HG03097 (cell line): ENCODE measurements around the gene TRAF6.

ENCODE experiments used
- ATAC-seq: cut with Tn5 transposase; IDR thresholded peaks from one replicate; pipeline ENCODE4 v1.9.1; 2021; ENCODE audit not compliant: unreplicated experiment, low FRiP score

The TRAF6 gene

DNA sequence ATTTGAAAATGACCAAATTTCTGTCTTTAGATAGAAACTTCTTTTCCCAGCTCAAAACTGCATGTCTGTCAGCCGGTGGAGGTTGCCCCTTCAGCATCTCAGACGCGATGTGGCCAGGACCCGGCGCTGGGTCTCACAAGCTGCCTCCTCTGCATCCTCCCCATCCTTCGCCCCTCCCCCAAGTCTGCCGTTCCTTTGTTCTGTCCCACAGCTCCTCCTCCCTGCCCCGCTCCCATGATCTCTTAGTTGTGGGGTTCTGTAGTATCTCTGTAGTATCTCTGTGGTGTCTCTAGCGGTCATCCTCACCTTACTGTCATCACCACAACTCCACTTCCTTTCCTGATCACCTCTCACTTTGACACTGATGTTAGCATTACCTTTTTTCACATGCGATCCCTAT, 49.9 kb downstream of the TRAF6 start:
- ATAC-seq = no peak

DNA sequence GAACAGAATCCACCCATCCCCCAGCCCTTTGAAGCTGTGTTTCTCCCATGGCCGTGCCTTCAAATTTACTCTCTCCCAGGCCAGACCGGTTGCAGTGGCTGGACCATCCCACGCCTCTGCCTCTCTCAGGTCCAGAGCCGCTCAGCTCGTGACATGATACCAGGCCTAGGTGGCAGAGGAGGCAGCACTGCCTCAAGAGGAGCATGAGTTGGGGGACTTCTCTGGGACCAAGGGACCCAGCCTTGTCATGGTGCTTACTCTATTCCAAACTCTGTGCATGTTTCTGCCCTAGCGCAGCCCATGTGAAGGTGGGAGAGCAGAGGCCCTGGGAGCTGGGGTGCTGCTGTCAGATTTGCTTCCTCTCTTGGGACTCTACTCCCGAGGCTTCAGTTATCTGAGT, 51.0 kb downstream of the TRAF6 start:
- no peak for ATAC-seq

DNA sequence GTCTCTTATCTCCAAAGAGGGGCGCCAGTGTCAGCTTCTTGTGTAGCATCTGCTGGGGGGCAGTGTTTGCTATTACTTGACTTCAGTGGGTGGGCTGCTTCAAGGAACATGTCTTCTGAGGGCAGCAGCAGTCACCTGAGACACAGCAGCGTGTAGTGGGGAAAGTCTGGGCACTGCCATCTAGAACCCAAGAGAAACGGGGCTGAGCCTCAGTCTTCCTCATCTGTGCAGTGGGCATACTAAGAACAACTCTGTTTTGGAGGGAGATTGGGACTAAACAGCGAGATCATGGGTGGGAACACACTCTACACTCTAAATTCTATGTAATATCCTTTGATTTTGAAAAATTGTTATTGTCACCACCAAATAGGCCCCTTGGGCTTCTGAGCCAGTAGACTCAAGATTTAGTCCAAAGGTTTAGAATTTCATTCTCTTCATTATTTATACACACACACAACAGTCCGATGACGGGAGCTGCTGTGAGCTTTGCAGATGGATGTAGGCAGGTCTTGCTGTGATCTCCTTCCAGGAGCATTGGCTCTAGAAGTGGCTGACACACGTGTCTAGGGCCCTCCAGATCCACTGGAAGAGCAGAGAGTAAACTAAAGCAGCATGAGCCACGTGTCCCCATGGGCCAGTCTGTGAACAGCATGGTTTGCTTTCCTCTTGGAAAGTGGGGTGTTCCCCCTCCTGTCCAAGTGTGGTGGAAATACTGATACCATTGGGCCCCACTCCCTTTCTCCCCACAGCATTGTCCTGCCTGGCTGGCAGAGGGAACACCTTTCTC, 51.8 kb downstream of the TRAF6 start:
- ATAC-seq = no peak

DNA sequence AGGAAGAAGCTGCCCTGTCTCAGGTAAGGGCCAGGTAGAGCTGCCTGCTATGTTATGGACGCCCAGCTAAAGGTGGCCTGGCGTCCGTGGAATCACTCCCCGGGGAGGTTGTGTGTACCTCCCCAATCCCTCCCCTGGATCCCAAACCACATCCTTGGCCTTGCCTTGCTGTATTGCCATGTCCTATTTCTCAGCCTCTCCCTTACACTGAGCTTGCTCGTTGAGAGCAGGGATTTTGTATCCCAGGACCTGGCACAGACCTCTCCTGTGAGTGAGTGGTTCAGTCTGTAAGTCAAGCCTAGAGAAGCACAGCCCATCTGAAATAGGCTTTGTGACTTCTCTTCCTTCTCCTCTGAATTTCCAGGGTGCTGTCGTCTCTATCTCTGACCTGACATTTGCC, 53.9 kb downstream of the TRAF6 start:
- ATAC-seq = no peak

DNA sequence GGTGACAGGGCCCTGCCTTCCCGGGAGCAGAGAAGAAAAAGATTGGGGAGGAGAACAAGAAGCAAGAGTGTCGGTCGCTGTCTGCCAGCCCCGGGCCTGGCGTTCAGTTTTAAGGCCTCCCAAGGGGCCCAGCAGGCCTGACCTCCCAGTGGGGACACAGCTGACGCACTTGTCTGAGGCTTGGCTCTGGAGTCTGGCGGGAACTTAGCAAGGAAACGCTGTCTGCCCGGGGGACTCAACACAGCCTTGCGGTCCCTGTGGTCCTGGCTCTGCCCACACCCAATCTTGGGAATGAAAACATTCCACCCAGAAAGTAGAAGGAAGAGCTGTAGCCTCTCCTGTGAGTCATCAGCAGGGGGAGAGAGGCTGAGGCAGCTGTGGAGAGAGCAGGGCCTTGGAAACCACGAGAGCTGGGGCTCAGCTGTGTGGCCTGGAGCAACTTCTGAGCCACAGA, 54.4 kb downstream of the TRAF6 start:
- no peak for ATAC-seq

DNA sequence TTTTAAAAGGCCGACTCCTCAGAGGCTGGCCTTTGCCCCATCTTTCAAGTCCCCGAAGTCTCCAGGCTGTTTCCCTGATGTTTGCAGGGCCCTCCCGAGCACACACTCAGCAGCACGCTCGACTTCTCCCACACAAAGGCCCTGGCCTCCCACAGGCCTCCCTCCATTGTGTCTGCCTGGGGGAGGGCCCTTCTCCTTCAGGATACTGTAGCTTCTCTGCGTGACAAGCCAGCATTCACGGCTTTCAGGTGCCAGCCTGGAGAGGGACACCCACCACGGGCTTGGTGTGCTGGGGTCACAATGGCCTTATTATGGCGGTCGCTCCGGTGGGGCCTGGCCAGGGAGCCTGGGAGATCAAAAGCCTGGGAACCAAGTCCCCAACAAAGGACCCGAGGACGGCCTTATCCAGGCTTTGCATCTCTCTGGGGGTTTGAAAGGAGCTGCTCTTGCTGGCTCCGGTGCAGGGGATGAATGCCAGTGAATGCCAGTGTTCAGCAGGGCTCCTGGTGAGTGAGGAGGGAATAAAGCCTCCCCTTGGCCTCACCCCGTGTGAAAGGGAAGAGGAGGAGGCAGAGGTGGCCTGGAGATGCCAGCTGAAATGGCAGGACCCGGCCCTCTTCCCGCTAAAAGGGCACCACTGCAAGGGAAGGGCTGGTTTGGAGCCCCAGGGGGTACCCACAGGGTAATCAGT, 55.0 kb downstream of the TRAF6 start:
- no peak for ATAC-seq

DNA sequence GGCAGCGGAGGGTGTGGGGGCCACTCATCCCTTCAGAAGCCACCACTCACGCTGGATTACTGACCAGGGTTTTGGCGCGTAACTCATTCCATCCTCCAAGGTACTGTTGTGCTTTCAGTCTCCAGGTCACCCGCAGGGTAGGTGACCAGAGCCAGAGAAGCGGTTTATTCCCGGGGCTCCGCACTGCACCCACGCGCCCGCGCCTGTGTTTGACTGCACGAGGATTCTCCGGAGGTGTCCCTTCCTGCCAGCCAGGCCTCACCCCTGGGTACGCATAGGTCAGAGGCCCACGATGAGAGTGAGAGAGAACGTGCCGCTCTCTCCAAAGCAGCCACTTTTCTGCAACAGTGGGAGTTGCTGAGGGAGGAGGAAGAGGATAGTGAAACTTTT, 55.5 kb downstream of the TRAF6 start:
- no peak for ATAC-seq

DNA sequence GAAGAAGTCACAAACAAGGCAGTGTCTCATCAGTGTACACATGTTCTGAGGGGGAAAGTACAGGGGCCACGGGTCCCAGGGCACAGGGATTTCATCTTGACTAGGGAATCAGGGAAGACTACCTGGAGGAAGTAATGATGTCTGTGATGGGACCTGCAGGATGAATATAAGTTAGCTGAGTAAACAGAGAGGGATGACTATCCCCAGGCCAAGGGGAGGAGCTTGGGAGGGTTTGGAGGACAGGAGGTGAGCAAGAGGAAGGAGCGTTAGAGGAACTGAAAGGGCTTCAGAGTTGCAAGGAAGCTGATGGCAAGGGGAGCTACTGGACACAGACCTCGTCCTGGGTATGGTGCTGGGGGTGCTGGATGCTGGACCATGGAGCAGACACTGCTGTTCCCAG, 56.4 kb downstream of the TRAF6 start:
- no peak for ATAC-seq

DNA sequence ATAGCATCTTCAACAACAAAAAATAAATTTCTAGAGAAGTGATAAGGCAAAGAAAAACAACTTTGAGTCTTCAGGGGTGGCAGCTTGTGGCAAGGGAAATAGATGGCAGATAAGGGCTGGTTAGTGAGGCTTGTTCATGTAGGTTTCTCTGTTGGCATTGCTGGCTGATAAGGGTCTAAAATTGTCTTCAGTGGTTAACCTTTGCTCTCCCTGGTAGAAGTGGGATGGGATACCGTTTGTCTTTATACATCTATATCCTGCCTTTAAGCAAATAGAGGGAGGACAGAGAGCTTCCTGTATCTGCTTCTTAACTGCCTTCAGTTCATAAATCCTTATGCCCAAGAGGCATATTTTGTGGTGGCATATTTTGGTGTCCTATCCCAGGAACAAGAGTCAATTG, 57.1 kb downstream of the TRAF6 start:
- ATAC-seq = no peak

DNA sequence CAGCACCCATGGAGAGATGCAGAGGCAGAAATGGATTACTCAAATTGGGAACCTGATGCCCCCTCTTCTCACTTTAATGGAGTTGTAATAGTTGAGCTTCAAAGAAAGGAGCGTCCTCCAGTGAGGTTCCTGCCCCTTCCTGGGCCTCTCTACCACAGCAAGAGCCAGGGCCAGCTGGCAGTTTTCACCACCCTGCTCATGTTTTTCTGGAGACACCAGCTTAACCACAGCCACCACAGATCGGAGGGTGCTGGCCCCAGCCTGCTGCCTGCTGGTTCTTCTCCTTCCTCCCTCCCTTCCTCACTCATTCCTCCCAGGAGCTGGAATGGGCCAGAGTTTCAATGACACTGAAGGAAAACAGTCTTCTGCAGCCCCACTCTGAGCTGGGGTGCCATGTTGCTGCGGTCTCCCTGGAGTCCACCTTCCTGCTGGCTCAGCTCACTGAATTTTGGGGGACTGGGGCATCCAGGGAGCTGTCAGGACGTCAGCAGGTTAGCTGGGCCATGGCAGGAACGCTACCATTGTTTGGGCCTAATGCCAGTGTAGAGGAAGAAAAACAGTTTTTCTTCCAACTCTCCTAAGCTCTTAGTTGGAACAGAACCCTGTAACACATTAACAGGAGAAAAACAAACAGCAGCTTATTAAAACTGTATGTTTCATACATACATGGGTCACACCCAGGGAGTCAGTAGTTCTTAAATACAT, 57.7 kb downstream of the TRAF6 start:
- no peak for ATAC-seq

DNA sequence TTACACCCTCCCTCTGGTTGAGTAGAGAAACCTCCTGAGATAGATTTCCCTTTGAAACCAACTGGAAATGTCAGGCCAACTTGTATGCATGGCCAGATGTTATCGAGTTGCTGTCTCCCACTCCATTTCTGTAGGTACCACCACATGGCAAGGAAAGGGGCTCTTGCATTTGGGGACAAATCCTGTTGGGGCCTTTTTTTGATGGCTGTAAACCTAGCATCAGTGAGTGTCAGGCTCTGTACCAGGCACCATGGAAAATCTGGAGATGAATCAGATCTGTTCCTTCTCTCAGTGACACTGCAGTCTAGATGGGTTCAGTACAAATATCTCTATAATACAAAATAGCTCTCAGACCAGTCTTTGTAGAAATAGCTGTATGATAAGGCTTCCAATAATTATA, 58.4 kb downstream of the TRAF6 start:
- ATAC-seq = no peak

DNA sequence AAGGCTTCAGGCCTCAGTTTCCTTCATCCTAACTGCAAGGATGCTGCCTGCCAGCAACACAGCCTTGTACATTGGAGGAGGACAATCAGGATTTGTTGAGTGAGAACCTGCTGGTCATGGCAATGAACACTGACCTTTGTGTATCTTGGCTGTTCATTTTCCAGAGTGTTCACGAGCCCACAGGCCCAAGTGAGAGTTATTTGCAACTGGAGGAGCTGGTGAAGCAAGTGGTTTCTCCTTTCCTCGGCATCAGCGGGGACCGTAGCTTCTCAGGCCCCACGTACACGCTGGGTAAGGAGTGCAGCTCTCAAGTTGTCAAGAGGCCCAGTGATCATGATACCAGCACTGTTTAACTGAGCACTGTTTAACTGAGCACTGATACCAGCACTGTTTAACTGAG, 59.0 kb downstream of the TRAF6 start:
- no peak for ATAC-seq

DNA sequence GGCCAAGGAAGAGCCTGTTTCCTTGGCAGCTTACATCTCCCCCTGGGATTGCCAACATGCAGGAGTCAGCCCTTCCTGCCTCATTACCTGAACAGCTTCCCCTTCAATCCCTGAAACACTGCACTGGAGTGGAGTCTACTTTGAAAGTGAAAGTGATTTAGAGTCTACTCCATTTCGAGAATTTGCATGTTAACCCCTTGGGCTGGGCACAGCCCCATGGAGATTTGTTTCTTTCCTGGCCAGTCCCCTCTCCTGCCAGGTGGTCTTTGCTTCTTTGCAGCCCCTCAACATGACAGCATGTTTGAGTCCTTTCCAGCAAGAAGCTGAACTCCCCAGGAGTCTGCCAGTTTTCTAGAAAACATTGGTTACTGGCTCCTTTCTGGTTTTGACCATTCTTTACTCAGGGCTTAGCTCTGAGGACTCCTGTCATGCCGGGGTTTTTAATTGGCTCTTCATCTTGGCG, 59.9 kb downstream of the TRAF6 start:
- ATAC-seq = no peak

DNA sequence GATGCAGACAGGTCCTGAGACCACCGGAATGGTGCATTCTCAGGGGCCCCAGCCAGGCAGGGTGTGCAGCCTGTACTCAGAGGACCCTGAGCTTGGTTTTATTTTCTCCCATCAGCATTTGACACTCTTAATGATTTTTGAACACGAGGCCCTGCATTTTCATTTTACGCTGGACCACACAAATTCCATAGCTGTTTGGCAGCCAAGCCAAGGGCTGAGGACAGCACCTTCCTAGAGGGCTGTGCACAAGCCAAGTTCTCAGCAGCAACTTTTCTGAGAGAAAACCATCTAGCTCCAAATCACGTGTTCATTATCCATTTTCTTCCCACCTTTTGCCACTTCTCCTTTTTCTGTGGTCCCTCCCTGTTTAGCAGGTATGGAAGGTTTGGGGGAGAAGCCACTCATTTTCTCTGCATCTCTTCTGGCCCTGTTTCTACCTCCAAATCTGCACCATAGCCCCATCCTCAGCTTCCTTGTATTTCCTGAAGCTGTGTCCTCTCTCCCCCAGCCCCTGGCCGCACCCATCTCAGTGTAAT, 60.4 kb downstream of the TRAF6 start:
- no peak for ATAC-seq

DNA sequence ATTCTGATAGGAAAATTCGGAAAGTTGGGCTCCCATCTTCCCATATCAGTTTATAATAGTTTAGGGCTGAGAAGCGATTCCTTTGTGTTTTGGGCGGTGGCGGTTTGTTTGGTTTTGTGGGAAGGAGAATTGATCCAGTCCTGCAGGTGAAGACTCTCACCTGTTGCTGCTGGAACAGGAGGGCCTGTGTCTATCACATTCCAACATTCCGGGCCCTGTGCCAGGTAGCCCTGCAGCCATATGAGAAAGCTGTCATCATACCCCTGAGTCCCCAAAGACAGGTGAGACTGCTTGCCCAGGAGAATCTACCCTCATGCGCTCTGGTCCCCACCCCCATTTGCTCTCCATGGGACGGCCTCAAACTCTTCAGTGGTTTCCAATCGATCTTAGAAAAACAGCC, 62.1 kb downstream of the TRAF6 start:
- ATAC-seq = no peak

DNA sequence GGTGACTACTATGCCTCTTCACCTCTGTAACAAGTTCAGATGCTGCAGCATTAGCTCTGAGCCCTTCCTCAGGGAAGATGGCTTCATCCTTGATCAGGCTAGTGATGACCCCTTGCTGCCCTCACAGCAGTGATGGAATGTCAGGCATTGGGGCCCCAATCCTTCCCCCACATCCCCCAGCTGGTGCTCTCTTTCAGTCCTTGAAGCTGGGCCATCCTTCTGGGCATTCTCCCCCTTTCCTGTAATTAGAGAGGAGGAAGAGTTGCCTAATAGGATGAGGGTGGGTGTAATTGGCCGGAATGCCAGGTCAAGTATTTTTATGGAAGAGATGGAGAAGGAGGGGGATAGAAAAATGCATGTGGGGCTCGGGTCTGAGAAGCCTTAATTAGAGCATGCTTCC, 62.6 kb downstream of the TRAF6 start:
- no peak for ATAC-seq

DNA sequence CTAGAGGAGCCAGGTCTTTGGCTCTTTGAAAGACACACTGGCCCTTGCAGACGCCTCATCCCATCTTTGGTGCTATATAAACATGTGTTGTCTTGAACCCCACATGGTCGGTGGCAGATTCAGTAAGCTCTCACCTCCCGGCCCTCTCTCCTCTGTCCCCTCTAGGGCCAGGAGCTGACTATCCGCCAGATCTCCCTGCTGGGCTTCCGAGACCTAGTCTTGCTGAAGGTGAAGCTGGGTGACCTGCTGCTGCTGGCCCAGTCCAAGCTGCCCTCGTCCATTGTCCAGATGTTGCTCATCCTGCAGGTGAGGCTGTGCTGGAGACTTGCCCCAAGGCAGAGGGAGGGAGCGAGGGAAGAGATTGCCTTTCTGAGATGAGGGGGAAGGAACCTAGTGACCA, 63.9 kb downstream of the TRAF6 start:
- ATAC-seq = no peak

DNA sequence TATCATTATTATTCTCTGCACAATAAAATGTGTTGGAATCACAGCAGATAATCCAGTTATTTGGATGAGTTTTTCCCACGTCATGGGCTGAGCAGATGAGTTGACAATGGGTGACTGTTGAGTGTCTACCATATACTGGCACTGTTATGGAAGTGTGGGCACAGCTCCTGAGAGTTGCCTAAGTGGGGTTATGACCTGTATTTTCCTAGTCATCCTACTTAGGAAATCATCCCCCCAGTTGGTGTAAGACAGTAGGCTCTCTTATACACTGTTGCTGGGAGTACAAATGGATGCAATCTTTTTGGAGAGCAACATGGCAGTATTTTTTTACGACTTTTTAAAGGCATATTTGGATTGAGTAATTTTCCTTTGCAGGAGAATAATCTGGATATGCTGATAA, 66.4 kb downstream of the TRAF6 start:
- no peak for ATAC-seq

DNA sequence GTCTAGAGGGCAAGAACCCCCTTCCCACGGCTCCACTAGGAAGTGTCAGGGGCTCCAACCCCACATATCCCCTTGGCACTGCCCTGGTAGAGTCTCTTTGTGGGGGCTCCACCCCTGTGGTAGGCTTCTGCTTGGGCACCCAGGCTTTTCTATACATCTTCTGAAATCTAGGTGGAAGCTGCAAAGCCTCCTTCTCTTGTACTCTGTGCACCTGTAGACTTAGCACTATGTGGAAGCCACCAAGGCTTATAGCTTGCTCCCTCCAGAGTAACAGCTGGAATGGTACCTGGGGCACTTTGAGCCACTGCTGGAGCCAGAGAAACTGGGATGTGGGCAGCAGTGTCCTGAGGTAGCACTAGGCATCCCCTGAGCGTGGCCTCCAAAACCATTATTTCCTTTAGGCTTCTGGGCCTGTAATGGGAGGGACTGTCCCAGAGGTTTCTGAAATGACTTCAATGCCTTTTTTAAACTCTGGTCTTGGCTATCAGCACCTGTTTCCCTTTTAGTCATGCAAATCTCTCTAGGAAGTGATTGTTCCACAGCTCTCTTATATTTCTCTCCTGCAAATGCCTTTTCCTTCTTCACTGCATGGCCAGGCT, 68.4 kb downstream of the TRAF6 start:
- ATAC-seq = peak; percentile 61

DNA sequence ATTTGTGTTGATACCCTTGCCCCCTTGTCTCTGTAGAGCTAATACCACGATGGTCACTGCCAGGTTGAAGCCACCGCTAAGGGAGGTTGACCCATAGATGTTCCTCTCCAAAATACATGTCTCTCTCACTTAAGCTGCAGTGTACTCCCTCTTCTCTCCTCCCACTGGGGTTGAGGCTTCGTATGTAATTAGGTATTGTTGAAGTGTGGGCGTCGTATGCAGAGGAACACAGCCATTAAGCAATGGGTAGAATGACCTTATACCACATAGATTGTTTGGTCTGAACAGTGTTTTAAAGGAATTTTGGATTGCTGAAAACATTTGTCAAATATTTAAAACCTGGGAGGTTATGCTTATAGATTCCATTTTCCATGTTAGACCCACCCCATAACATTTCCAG, 71.9 kb downstream of the TRAF6 start:
- no peak for ATAC-seq

DNA sequence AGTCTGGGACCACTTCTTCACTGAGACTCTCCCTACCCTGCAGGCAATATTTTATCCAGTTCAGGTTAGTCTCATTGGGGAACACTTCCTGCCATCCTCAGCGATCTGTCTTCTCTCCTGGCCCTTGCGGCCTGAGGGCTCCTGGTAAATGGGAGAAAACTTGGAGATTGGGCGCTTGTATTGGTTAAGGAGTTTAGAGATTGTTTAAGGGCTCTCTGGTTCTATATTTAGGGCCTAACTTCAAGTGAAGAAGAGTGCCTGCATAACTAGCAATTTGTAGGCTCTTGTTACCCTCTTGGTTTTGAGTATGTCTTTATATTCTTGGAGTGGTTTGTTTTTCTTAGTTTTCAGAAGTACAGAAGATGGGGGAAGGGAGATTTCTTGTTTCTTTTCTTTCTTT, 72.7 kb downstream of the TRAF6 start:
- no peak for ATAC-seq
